Measurements from ENCODE around the gene LCMT1.

DNA sequence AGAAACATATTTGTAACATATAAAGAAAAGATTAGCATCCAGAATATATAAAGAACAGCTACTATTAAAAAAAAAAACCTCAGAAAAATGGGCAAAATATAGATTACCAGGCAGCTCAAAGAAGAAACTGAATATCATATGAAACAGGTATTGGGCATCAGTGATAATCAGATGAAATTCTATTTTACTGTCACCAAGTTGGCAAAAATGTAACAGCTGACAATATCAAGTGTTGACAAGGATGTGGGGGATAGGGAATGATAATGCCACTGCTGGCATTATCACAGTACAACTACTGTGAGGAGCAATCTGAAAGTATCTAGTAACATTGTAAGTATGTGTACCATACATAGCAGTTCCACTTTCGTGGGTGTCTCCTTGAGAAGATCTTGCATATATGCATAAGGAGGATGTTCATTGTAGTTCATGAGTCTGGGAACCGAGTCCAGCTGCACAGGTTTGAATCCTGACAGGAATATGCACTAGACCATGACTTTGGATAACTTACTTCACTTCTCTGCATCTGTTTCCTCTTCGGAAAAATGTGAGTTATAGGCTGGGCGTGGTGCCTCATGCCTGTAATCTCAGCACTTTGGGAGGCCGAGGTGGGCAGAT, 50.3 kb downstream of the LCMT1 start:
- TF ChIP-seq NPAS2 (CRISPR knock-in tag; IDR thresholded peaks at IDR 0.05; ENCODE audit: borderline replicate concordance) = no peak
- TF ChIP-seq MAFK (IDR thresholded peaks at IDR 0.05; ENCODE audit: partially characterized antibody) = no peak
- no peak for TF ChIP-seq RCOR1 (IDR thresholded peaks at IDR 0.05; ENCODE audit: low read depth, low read length)
- TF ChIP-seq SMC3 (IDR thresholded peaks at IDR 0.05) = no peak
- no peak for TF ChIP-seq POLR2A (IDR thresholded peaks at IDR 0.05; ENCODE audit: low read length)
- TF ChIP-seq, protein P1, sequence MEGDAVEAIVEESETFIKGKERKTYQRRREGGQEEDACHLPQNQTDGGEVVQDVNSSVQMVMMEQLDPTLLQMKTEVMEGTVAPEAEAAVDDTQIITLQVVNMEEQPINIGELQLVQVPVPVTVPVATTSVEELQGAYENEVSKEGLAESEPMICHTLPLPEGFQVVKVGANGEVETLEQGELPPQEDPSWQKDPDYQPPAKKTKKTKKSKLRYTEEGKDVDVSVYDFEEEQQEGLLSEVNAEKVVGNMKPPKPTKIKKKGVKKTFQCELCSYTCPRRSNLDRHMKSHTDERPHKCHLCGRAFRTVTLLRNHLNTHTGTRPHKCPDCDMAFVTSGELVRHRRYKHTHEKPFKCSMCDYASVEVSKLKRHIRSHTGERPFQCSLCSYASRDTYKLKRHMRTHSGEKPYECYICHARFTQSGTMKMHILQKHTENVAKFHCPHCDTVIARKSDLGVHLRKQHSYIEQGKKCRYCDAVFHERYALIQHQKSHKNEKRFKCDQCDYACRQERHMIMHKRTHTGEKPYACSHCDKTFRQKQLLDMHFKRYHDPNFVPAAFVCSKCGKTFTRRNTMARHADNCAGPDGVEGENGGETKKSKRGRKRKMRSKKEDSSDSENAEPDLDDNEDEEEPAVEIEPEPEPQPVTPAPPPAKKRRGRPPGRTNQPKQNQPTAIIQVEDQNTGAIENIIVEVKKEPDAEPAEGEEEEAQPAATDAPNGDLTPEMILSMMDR (IDR thresholded peaks at IDR 0.05) = no peak
